GM03348 (cell line): ENCODE data around the gene COLEC12.
"Not testable (repeated sequence)": the region's sequence is repeated elsewhere in the genome, so short reads cannot be mapped to it uniquely, and the experiment has no call there.

ENCODE experiments used
- DNase-seq: peaks from one replicate; pipeline ENCODE4 v3.0.0; 2012; ENCODE audit warnings: low spot score

COLEC12 gene

DNA sequence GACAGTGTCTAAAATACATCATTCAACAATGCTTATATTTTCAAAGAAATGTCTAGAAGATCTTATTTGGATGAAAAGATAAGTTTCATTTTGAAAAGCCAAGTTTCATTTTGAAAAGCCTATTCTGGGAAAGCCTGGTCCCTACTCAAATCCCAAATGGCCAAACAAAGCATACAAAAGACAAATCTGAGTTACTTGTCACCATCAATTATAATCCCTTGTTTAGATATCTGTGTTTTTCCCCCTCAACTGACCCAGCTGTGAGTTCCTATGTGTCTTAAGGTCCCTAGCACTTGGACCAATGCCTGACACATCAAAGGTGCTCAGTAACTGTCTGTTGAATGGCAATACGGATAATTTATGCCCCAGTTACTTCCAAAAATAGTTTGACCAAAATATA, 180.3 kb downstream of the COLEC12 start:
- no peak for DNase-seq

DNA sequence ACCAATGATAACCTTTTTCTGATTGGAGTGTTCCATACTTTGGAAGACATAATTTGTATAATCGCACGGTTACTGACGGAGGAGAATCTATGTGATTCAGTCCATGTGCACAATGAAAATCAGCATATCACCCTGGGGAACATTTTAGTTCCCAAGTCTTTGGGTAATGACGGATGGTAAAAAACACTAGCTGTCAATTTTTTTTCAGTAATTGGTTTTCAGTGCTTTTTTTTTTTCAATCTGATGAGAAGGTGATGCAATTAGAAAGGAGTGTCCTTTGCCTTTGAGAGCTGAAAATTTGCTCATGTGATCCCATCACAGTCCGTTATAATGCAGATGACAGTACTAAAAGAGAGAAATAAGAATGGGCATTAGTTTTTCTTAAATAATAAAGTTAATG, 180.8 kb downstream of the COLEC12 start:
- DNase-seq, result no peak

DNA sequence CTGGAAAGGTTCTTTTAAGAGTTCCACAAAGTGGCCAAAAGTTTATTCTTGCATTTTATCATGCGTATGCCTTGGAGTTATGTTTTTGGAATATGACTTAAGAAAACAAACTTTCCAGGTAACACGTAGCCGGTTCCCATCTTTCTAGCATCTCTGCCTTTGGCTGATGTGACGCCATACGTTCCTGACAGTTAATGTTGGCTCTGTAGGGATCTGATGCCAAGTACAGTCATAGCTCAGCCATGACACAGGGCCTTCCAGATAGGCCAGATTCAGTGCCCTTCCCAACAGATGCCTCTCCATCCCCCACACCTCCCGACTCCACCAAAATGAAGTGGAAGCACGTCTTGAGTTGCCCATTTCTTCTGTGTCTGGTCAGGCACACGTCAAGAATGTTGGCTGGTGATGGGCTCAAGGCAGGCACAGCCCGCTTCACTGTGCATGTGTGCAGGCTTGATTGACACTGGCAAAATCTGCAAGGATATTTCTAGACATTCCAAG, 181.7 kb downstream of the COLEC12 start:
- no peak for DNase-seq

DNA sequence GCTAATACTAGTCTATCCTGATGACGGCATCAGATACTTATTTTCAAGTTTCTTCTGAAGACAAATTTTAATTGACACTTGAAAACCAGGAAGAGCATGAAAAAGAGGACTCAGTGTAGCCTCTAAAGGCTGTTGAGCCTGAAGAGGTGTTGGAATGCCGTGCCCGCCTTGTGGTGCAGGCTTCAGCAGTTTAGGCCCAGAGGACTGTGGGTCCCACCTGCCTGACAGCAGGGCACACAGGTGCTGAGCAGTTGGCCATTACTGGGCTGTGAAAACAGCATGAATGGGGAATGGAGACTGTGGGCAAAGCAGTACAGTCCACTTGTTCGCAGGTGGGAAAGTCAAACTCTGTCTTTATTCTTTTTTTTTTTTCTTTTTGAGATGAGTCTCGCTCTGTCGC, 182.9 kb downstream of the COLEC12 start:
- DNase-seq, result no peak

GRCh38 chr18:316393-316792, 184.1 kb downstream of the COLEC12 start:
- DNase-seq, result no peak

GRCh38 chr18:313931-314330, 186.6 kb downstream of the COLEC12 start:
- DNase-seq, result no peak

DNA sequence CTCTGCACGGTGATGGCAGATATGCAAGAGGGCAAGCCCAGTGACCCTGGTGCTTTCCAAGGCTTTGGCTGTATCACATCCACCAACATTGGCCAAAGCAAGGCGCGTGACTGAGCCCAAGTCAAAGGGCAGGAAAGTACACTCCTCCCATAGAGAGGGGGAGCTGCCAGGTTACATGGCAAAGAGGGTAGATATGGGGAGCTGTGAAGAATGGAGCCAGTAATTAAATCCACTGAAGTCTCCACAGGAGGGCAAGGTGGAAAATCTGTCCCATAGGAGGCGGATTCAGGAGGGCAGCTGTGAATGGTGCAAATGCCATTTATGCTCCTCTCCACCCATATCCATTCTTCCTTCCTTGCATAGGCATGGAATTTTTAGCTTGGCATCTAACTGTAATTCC, 188.1 kb downstream of the COLEC12 start:
- DNase-seq, result no peak

DNA sequence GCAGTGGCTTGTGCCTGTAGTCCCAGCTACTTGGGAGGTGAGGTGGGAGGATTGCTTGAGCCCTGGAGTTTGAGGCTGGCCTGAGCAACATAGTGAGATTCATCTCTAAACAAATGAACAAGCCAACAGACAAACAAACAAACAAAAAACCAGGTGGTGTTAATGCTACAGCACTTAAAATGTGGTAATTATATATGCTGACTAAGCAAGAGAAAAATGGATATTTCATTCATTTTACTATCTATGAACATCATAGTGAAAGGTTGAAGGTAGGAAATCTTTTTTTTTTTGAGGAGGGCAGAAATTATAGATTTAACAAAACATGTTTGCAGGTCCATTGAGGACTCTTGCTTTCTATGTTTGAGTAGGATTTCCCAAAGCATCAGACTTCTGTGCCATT, 190.5 kb downstream of the COLEC12 start:
- no peak for DNase-seq

GRCh38 chr18:308086-308485, 192.4 kb downstream of the COLEC12 start:
- DNase-seq, result not testable (repeated sequence)

- no peak for DNase-seq
These were observed 193.8 kb downstream of the COLEC12 start for GRCh38 chr18:306608-307255.

GRCh38 chr18:305003-305501, 195.4 kb downstream of the COLEC12 start:
- DNase-seq, result peak; percentile 21

DNA sequence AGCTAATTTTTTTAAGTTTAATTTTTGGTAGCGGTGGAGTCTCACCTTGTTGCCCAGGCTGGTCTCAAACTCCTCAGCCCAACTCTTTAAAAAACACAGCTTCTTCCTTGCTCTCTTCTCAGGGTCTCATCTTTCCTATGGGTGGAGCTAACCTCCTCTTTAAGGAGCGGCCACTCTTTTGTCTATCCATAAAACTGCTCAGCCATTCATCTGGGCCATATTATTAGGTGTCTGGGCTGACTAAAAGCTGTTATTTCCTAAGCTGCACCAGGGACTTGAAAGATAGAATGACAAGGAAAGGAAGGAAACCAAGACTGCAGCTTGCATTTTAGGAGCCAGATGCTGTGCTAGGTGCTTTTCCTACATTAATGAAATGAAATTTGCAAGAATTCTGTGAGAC, 196.9 kb downstream of the COLEC12 start:
- no peak for DNase-seq

GRCh38 chr18:303011-303410, 197.5 kb downstream of the COLEC12 start:
- DNase-seq, result no peak

DNA sequence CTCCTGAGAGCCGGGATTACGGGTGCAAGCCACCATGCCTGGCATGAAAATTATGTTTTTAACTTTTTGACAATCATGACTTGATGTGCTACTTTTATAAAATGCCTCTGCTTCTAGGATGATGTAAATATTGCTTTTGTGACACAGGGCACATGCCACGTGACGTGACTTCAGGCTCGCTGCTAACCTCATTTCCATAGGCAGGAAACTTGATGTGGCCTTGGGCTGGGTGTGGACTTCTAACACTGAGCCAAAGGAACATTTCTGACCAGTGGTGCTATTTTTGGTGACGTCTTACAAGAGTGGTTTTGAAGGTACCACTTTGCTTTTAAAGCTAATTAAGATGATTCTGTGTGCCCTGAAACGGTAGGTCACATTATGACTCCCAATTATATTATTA, 198.4 kb downstream of the COLEC12 start:
- no peak for DNase-seq

DNA sequence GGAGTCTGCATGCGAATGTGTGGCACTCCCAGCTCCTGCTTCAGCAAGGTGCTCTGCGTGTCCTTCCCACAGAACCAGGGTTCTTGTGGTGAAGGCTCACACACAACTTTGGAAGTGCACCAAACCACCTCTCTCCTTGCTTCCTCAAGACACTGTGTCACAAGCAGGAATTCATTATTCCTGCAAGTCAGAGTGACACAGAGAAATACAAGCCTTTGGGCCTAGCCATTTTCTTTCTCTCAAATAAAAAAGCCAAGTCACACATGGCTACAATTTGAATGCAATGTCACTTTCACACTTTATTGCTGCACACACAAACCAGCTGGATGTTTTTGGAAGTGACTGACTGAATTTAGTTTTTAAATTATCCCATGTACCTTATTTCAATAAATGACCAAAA, 202.6 kb downstream of the COLEC12 start:
- no peak for DNase-seq

DNA sequence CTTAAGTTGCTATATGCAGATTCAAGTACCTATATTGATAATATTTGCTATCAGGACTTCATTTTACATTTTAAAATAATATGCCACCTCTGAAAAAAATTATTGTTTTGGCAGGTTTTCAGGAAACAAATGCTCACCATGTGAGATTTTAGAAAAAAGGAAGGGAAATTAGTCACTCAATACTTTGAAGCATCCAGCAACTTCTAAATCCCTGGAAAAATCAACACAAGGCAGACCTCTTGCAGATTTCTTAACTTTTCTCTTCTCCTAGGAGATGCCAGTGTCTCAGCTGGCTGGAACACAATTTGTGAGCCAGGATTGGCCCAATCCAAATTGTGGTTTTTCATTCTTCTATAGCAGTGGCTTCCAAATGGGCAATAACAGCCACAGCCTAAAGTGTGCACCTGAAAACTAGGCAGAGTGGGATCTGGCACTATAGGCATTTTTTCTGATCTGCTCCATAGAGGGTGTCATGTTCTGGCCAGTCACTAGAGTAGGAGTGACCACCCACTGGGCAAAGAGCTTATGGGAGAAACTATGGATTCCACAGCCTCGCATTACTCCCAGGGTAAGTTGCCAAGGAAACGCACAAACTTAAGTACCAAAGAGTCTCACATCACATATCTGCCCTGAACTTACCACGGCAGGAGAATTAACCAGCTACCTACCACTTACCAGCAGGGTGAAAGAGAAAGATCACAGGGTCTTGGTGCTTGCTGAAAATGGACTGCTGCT, 204.6 kb downstream of the COLEC12 start:
- DNase-seq, result peak; percentile 47

DNA sequence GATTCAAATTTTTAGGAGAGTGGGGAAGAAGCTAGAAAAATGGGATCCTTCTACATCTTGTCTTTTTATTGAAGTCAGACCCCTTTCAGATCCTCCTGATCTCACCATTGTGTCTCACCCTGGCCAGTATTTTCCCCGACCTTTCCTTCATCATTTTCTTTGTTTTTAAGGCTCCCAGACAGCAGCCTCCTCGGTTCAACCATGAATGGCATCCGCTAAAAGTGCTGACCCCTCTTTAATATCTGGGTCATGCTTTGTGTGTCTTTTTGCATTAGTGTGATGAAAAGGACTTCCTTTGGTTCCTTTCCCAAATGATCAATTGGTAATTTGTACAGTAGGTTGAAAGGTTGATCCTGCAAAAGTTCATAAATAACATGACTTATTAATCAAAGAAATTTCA, 205.9 kb downstream of the COLEC12 start:
- no peak for DNase-seq

GRCh38 chr18:293536-293935, 207.0 kb downstream of the COLEC12 start:
- peak; percentile 47 for DNase-seq

GRCh38 chr18:292271-292670, 208.2 kb downstream of the COLEC12 start:
- DNase-seq, result no peak

GRCh38 chr18:289970-290369, 210.5 kb downstream of the COLEC12 start:
- DNase-seq, result not testable (repeated sequence)

DNA sequence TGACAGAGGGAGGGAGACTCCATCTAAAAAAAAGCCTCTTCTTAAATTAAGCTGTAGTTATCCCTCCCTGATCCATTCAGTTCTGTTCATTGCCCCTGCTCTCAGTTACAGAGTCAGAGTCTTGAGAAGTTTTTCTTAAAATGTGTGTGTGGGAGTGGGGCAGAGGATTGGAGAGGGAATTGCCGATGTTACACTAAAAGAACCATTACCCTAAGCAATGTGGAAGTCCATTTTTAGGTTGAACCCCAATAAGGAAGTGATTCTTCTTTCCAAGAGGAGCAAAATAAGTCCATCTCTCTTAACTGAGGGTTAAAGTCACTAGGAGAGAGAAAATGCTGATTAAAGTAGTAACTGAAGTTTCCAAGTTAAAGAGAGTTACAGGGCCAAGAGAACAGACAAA, 211.5 kb downstream of the COLEC12 start:
- no peak for DNase-seq

DNA sequence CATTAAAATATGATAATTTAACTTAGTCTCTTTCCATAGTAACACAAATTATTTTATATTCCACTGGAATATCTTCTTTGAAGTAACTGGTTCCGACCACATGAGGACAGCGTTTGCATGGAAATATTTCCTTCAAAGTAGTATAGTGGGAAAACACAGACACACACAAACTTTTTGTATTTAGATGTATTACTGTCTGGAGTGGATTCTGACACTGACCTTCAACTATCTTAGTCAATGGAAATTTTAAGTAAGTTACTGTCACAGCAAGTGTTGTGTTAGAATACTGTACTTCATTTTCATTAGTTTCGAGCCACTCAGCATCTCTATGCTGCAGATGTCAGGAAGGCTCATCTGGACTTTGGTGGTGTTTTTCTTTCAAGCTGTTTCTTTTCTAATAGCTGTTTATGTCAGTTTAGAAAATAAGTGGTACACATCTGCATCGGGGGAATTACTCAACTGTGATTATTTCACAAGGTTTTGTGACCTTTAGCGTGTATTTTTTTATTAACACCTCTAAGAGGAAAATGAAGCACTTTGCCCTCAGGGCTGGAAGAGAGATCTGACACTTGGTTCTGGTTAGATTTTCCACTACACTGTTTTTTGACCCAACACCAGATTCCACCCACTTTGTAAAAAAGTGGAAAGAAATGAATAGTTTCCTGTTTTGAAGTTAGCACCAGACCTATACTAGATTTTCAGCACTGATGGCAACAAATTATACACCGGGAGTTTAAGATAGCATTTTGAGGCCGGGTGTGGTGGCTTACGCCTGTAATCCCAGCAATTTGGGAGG, 213.8 kb downstream of the COLEC12 start:
- DNase-seq, result peak; percentile 44

DNA sequence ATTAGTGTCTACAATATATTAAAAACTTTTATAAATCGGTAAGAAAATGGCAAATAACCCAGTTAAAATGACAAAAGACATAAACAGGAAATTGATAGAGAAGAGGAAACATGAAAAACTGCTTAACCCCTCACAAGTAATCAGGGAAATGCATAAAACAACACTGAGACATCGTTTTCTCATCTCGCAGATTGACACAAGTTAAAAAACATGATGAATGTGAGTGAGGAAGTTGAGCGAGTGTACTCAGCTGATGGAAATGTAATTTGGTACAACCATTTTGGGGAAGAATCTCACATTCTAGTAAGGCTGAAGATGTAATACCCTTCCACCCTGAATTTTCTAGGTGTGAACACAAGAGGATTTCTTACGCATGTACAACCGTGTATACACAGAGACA, 214.7 kb downstream of the COLEC12 start:
- DNase-seq, result no peak
